GOT3 (cell line): ENCODE results near the gene LRRC18.

ENCODE experiments used
- DNase-seq: peaks from one replicate; lab custom pipeline; 2025; ENCODE audit warnings: mixed read lengths; lab: John Stamatoyannopoulos, UW

The LRRC18 gene

DNA sequence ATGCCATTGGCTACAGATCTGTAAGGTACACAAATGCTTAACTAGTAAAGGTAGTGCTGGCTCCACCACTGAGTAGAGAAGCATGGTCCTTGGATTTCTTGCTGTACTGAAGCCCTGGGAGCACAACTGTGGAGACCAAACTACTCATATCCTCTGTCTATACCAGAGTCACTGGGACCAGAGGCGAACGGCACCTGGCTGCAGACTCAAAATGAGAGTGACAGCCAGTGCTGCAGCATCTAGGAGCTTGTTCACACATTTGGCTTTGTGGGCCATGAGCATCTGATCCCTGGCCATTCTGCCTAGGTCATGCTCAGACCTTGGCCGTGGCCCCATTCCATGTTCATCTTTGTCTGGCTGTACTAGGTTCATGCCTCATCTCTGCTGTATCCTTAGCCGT lies 31.9 kb downstream of the LRRC18 start:
- DNase-seq, result no peak

DNA sequence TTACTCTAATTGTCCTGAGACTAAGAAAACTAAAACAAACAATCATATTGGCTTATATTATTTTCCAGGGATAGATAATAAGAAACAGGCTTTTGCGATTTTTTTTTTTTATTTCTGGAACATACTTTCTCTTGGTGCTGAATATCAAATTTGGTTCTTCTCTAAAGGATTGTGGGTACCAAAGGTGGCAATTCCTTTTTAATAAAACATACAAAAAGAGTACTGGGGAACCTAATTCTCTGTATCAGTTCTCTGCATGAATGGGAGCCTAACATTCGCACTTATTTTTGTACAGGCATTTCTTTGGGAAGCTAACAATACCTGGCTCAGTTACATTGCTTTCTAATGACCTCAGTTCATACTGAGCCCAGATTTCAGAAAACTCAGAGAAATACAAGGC lies 32.8 kb downstream of the LRRC18 start:
- DNase-seq, result no peak

DNA sequence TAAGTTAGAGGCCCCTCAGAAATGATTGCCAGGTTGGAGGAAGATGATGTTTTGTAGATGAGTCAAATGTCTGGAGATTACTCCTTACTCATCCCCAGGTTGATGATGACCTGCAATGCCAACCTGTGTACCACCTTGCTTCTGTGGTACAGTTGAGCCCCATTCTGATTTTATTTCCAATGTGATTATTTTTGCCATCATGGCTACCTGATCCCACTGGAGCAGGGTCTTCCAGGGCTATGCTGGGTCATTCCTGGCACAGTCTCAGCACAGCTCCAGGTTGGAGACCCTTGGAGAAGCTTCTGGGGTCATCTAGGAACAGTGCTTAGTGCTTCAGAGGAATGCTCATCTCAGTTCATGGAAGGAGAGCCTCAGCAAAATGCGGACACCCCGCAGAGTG lies 34.3 kb downstream of the LRRC18 start:
- DNase-seq, result no peak

DNA sequence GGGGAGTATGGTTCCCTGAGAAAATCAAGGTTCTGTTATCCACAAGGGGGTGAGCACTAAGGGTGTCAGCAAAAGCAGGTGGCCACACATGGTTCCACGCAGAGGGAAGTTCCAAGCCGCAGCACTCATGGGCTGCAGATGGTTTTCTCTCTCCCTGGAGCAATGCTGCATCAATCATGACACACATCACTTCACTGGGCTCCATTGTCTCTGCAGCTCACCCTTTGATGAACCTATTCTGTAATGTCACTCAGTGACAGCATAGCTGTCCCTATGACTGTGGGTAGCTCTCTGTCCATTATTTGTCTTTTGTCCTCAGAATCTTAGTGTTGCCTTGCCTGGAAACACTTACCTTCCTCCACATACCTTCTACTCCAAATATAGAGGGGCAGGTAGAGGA lies 34.8 kb downstream of the LRRC18 start:
- DNase-seq, result no peak

DNA sequence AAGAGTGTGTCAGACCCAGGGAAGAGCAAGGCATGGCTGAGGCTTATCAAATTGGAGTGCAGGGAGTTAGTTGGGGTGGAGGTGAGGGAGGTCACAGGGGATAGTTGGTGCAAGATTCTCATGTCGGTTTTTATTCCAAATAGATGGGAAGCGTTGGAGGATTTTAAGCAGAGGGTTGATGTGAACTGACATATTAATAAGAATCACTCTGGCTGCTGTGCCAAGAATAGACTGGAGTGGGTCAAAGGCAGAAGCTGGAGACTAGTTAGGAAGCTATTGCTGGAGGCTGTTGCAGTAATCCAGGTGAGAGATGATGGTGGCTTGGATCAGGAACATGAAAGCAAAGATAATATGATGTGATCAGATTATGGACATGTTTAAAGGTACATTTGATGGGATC lies 36.5 kb downstream of the LRRC18 start:
- no peak for DNase-seq

DNA sequence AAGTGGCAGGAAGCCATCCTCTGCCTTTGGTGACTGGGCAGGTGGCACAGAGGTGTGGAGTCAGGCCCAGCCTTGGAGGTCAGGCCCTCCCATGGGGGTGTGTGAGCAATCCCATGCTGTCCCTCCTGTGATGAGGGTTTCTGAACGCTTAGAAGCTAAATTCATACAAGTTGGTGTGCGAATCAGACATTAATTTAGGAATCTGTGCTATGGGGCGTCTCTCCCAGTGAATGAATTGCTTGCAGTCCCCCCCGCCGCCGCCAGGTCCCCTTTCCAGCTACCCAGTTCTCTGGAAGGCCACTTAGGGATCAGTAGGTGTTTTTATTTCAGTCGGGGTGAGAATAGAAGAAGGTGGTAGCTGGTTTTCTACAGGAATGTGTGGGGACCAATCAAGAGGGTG lies 37.5 kb downstream of the LRRC18 start:
- no peak for DNase-seq

DNA sequence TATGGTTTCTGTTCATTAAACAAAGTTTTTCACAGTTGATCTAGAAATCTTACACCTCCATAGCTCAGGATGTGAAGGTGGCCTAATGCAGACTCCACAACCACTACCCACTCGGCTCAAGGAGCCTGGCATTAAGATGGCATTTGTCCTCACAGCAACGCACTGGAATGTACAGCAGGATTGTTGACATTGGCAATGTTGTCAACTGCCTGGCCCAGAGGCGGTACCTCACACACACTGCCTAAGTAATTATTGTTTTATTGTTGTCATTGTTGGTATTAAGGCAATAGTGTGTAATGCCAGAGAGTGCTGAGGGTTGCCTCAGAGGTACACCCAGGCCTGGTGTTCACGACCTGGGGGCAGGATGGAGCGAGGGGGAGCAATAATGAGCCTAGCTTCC lies 38.3 kb downstream of the LRRC18 start:
- DNase-seq, result no peak

DNA sequence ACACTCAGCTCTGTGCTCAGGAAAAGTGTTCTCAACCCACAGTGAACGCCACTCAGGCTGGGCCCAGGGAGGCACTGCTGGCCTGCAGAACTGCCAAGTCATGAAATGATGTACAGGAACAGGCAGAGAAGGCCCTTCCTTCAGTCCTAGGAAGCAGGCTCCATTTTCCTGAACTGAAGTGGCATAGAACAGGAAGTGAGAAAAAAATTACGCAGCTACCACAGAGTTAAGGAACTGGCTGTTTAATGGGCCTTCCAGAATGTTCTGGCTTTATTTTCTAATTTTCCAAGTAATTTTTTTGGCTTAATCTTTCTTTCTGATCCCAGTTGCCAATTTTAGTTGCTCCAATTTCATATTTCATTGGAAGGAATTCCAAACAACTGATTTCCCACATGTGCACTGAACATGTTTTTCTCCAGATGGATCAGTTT lies 39.3 kb downstream of the LRRC18 start:
- DNase-seq, result no peak

DNA sequence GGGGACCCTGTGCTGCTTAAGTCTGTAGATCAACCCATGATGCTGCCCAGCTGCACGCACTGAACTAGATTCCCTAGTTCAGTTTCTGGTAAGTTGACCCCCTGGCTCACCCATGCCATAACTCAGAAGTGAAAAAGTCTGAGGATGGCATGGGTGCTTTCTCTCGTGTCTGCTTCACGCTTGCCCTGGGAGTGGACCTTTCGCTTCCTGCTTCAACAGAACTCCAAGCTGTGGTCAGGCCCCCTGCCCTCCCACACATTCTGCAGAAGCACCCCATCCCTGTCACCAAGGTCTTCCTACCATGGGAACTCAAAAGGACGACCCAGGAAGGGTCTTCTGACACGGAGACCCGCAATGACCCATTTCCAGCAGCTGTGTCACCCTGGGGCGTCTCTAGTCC lies 39.9 kb downstream of the LRRC18 start:
- no peak for DNase-seq

DNA sequence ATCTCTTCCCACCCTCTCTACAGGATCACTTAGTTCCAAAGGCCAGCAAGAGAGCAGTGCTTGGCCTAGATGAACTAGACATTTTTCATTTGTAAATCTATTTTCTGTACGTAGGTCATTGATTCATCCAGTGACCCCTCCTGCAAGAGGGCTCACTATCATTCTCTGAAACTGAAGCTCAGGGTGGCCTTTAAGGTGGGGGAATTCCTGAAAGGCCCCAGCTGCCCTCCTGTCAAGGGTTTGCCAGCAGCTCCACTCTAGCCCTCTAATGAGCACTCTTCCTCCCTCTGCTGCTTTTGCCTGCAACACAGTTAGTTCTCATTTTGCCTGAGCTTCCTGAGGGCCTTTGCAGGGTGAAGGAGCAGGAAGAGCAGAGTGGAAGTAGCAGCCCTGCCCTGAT lies 41.2 kb downstream of the LRRC18 start:
- no peak for DNase-seq

DNA sequence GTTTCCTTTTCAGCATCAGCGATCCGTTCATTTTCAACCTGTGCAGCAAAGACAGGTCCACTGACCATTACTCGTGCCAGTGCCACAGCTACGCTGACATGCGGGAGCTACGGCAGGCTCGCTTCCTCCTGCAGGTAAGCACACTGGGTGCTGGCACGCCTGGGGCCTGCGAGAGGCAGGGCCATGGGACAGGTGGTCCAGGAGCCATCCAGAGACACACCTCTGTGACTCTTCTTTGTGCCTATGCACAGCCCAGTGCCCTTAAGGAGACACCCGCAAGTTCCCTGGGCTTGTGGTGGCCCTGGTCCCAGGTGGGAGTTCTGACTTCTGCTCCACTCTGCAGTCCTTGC lies 42.2 kb downstream of the LRRC18 start:
- no peak for DNase-seq

DNA sequence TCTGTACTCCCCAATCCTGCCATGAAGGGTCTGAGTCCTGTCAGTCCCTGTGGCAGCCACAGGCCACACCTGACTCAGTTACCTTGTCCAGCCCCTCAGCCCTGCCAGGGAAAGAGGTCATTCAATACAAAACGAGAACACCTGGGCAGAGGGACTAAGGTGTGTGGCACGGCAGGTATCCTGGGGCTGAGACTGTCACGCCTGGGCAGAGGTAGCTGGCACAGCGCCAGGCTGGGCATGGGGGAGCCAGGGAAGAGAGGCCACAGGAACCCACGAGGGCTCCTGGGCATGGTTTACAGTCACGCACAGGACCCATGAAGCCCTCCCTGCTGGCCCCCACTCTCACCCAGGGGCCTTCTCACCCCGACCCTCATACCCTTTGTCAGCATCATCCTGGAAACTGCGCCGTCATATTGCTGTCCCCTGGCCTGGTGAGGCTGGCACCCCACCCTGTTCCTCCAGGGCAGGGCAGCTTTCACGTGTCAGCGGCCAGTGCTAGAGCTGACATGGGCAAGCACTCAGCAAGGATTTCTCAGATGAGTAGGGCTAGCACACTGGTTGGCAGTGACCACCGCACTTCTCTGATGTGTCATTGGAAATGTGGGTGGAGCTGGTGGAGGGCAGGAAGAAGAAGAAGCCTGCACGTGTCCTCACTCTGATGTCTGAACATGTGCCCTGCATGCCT lies 42.7 kb downstream of the LRRC18 start:
- DNase-seq, result no peak

DNA sequence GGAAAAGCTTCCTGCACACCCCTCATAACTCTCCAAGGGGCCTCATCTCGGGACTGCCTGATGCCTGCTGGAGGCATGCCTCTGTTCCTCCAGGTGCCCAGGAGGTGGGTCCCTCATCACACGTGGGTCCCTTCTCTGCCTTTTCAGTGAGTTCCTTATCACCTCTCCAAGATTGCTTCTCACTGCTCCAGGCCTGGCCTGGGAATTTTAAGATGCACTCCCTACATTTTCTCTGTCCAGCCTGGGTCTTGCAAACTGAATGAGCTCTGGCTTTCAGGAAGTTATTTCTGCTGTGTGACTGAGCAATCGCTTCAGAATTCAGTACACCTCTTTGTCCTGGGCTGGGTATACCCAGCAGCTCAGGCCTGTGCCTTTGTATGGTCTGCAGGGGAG lies 43.8 kb downstream of the LRRC18 start:
- no peak for DNase-seq

DNA sequence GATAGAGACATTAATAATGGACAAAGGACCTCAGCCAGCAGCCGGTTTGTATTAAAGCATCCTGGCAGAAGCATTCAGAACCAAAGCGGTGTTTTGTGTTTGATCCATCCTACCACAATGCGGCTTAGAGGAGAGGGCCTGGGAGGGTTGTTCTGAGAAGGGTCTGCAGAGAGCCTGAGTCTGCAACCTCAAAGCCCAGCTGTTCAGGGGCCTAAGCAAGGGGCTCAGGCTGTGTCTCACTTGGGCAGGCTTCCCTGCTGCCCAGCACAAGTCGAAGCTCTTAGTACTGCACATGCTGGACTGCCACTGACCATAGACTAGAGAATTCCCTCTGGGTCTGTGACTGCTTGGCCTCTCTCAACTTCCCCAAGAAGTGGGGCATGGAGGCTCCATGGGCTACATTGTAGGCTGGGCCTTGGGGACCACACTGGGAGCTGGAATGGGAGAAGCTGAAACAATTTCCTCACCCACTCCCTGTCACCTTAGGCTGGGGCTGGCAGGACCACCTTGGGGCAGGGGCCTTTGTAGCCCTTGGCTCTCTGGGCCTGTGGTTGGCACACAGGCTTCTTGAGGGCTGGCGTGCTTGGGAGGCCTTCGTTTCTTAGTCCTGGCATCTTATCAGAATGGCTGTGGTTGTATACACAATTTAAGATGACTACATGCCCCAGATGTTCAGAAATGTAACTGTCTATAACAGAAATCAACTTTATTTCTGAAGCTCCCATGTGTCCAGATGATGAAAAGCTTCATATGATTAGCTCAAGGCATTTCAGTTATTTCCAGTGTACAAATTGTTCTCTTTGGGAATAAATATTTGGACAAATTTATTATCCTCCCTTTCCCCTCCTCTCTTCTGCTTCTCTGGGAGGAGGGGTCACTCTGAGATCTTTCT lies 44.5 kb downstream of the LRRC18 start:
- DNase-seq, result no peak

DNA sequence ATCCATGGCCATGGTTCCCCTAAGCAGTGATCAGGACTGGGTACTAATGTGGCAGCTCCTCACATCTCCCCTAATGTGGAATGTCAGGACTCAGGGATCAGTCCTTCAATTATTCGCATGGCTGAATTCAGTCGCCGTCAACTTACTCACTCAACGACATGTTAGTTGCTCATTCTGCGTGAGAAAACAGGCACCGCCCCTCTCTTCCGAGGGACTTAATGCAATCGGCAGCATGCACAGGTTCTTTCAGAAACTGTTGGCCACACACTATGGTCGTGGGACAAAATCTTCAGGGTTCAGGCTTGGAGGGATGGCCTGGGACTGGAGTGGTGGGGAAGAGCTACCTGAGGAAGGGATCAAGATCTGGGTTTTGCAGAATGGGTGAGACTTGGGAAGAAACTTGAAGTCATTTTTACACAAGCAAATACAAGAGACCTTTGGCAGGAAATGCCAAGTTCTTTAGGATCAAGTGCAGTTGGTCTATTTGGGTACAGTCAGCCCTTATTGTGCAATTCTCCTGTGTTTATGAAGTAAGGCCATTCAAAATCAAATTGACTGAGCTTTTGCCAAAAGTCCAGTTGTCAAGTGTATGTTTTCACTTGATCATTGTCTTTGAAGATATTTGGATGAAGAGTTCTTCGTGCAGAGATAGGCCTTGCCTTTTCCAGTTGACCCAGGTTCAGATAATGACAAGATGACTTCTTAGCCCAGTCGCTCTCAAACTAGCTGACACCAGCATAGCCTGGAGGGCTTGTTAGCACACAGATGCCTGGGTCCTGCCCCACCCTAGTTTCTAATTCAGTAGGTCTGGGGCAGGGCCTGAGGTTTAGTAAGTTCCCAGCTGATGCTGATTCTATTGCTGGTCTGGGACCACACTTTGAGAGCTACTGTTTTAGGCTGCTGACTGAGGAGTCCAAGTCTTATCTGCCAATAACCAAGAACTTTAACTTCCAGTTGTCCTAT lies 48.5 kb downstream of the LRRC18 start:
- DNase-seq, result no peak

DNA sequence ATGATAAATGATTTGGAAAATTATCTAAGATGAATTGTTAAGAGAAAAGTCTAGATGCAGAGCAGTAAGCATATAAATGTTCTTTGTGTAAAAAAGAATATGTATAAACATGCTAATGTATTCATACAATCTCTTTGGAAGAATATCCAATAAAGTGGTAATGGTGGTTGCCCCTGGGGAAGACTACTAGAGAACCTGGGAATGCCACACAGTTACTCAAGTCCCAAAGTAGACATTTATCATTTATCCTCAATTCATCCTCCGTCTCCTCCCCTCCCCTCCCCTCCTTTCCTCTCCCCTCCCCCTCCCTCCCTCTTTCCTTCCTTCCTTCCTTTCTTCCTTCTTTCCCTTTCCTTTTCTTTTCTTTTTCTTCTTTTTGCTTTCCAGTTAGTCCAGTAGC lies 51.7 kb downstream of the LRRC18 start:
- DNase-seq, result no peak

DNA sequence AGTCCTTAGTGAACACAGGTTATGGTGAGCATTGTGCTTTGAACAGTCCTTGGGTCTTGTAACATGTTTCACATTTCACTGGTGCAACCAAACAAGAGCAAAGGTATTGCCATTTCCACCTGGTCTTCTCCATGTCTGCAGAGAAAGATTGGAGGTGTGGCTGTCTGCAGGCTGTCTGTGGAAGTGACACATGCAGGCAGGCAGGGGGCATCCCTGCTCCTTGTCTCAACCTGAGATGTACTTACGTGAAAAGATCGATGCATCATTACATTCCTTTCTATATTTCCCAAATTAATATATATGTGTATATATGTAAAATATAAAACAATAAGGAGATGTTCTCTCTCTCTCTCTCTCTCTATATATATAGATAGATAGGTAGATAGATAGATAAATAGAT lies 54.3 kb downstream of the LRRC18 start:
- DNase-seq, result no peak

DNA sequence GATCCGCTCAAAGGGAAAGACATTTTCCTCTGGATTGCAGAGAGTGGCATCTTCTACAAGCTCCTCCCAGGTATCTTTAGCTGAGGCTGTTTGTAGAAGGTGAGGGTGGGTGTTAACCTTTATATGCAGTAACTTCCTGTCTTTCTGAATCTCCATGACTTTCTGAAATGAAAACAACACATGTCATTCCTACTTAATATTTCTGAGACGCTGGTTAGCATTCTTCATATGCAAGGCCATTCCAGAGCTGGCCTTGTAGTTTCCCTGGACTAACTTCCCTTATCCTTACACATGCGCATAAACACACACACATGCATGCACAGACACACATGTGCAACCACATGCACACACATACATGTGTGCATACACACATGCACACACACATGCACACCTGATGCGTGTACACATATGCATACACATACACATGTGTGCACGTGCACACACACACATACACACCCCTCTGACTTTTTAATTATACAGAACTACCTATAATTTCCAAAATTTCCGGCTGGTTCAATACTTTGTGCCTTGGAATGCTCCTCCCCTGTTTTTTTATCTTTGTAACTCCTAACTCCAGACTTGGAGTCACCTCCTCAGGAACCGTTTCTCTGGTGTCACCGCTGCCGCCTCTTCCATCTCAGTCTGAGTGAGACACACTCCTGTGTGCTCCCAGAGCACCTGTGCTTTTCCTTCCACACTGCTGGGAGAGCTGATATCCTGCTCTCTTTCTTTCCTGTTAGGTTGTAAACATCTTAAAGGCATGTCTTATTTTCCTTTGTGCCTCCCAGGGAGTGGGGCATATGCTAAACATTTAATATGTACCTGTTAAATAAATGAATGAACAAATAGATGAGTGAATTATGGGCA lies 55.2 kb downstream of the LRRC18 start:
- DNase-seq, result no peak

DNA sequence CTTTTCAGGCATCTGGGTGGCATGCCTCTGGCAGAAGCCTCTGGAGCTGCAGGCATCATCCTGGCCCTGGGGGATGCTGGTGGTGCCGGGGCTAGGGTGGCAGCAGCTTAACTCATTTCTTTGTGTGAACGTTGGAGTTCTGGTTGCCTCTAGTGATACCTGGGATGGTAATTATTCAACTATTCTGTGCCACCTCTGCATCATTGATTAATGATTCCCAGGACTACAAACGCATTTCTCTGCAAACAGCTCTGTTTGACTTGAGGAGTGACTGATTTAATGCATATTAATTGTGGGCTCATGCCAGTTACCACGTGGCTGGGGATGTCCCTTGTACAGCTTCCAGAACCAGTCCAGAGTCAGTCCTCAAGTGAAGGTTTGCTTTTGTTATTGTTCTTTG lies 55.9 kb downstream of the LRRC18 start:
- DNase-seq, result no peak

DNA sequence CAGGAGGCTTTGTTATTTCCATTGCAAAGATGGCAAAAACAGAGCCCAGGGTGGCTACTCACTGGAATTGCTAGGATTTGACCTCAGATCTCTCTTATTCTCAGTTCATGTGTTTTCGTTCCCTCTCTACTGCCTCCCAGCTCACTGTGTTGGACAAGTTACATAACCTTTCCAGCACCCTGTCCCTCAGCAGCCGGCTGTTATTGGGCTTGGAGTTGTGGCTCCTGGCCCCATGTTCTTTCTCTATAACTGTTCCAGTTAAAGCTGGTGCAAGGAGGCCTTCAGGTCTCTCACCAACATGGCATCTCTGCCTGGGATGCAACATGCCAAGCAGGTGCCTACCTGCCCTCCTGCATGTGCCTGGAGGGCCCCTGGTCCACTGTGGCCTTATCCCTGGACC lies 56.8 kb downstream of the LRRC18 start:
- DNase-seq, result no peak

DNA sequence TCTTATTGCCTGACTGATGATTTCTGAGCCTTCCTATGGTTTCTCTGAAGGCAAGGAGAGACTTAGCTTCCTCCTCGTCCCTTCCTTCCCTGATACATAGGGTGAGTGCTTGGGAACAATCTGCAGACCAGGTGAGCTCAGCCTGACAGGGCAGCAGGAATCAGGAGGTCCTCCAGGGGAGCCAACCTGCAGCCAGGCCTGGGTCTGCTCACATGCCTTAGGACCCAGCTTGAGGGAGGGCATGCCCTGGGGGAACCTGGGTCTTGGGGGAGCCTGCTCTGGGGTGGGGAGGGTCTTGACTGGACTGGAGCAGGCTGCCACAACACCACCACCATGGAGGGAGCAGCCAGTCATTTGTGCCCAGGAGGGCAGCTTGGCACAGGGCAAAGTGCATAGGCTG lies 57.7 kb downstream of the LRRC18 start:
- DNase-seq, result no peak
